ENCODE results near the gene NHLRC2. TPM values are rescaled to one million over a fixed set of nuclear protein-coding genes. Genes with fewer than 3 reads are reported as not detected.

The NHLRC2 gene
- total and polyA plus RNA-seq, 2 donors (not counting 1 experiment from before 2014, with no cell fraction given), result 5.7 to 59.8 TPM

- ATAC-seq (ENCODE audit: low read depth), result no peak
- H3K9me3 ChIP-seq (ENCODE audit: control extremely low read depth in 1 of 3, control insufficient read depth in 2 of 3, insufficient read depth in 1 of 3, low read length in 2 of 3), result peaks cover 0 to 5% (median 0%) of the 10 kb centered on the region in 3 donors
- no peaks in the 10 kb centered on the region for H4K20me1 ChIP-seq (ENCODE audit: control insufficient read depth, insufficient read depth, low read length, poor library complexity, severe bottlenecking)
- Mint-ChIP-seq H3K4me3 (no peak overlapping the region), H3K27ac (no peak overlapping the region), H3K9me3 (ENCODE audit: insufficient read depth) (peaks cover 8% of the 10 kb centered on the region), H3K4me1 (no peaks in the 10 kb centered on the region), H3K27me3 (peaks cover 11% of the 10 kb centered on the region)
- no peak for DNase-seq
- H3K27me3 ChIP-seq (replicated peaks in 1 of 4; ENCODE audit: control extremely low read depth in 1 of 4, control insufficient read depth in 3 of 4, insufficient read depth in 4 of 4, low read length in 3 of 4), result no peaks in the 10 kb centered on the region
- H3K4me1 ChIP-seq (ENCODE audit: control insufficient read depth in 2 of 2, insufficient read depth in 2 of 2, low read length in 2 of 2), result no peaks in the 10 kb centered on the region
- TF ChIP-seq EZH2 (IDR thresholded peaks at IDR 0.05; ENCODE audit: borderline replicate concordance, insufficient read depth, low read depth, low read length, poor library complexity, severe bottlenecking), result no peak
- TF ChIP-seq CTCF (IDR thresholded peaks at IDR 0.05), result no peak
- ChIA-PET POLR2A (no interaction called here), CTCF (no interaction called here)
- no peaks in the 10 kb centered on the region for H3K36me3 ChIP-seq (replicated peaks in 1 of 2; ENCODE audit: control extremely low read depth in 1 of 2, control insufficient read depth in 1 of 2, extremely low read depth in 1 of 2, insufficient read depth in 2 of 2, low read length in 1 of 2)
- H2AFZ ChIP-seq (ENCODE audit: insufficient read depth, low read depth, low read length, poor library complexity, severe bottlenecking), result no peak overlapping the region
- H3K9ac ChIP-seq (ENCODE audit: low read length), result no peak overlapping the region
- intact Hi-C loops (cut with micrococcal nuclease), result no loop called here
- no peak overlapping the region for H3K4me3 ChIP-seq (ENCODE audit: control extremely low read depth in 1 of 5, extremely low read depth in 1 of 5, insufficient read depth in 1 of 5, low read depth in 2 of 5, low read length in 4 of 5)
- H3K79me2 ChIP-seq (ENCODE audit: control insufficient read depth, insufficient read depth, low read length), result no peaks in the 10 kb centered on the region
- 60% methylated on average over 1 of the region's 3 CpGs for WGBS (ENCODE audit: insufficient coverage)
- H3K27ac ChIP-seq (ENCODE audit: low read length in 2 of 2), result no peak overlapping the region
- H3K4me2 ChIP-seq (replicated peaks; ENCODE audit: low read depth, low read length, poor library complexity, severe bottlenecking), result no peak overlapping the region
Observed at GRCh38 chr10:113920875-113921274, 66.4 kb downstream of the NHLRC2 start.

- ATAC-seq (ENCODE audit: low read depth), result no peak
- WGBS (ENCODE audit: insufficient coverage), result 67% methylated on average over 1 of the region's 5 CpGs
Observed at GRCh38 chr10:113921561-113922370, 67.3 kb downstream of the NHLRC2 start.

More at GRCh38 chr10:113921561-113922370, 67.3 kb downstream of the NHLRC2 start:
- Histone ChIP-seq H3K27ac (ENCODE audit: low read length in 2 of 2) (no peak overlapping the region), H3K27me3 (replicated peaks in 1 of 4; ENCODE audit: control extremely low read depth in 1 of 4, control insufficient read depth in 3 of 4, insufficient read depth in 4 of 4, low read length in 3 of 4) (no peaks in the 10 kb centered on the region), H3K4me2 (replicated peaks; ENCODE audit: low read depth, low read length, poor library complexity, severe bottlenecking) (no peak overlapping the region), H3K9me3 (ENCODE audit: control extremely low read depth in 1 of 3, control insufficient read depth in 2 of 3, insufficient read depth in 1 of 3, low read length in 2 of 3) (peaks cover 0 to 5% (median 0%) of the 10 kb centered on the region in 3 donors), H2AFZ (ENCODE audit: insufficient read depth, low read depth, low read length, poor library complexity, severe bottlenecking) (no peak overlapping the region), H3K79me2 (ENCODE audit: control insufficient read depth, insufficient read depth, low read length) (no peaks in the 10 kb centered on the region), H4K20me1 (ENCODE audit: control insufficient read depth, insufficient read depth, low read length, poor library complexity, severe bottlenecking) (no peaks in the 10 kb centered on the region), H3K4me3 (ENCODE audit: control extremely low read depth in 1 of 5, extremely low read depth in 1 of 5, insufficient read depth in 1 of 5, low read depth in 2 of 5, low read length in 4 of 5) (no peak overlapping the region), H3K9ac (ENCODE audit: low read length) (no peak overlapping the region), H3K4me1 (ENCODE audit: control insufficient read depth in 2 of 2, insufficient read depth in 2 of 2, low read length in 2 of 2) (no peaks in the 10 kb centered on the region), H3K36me3 (replicated peaks in 1 of 2; ENCODE audit: control extremely low read depth in 1 of 2, control insufficient read depth in 1 of 2, extremely low read depth in 1 of 2, insufficient read depth in 2 of 2, low read length in 1 of 2) (no peaks in the 10 kb centered on the region)
- H3K4me1 Mint-ChIP-seq, result no peaks in the 10 kb centered on the region
- no peak for TF ChIP-seq CTCF (IDR thresholded peaks at IDR 0.05)
- TF ChIP-seq EZH2 (IDR thresholded peaks at IDR 0.05; ENCODE audit: borderline replicate concordance, insufficient read depth, low read depth, low read length, poor library complexity, severe bottlenecking), result no peak
- no peak overlapping the region for H3K4me3 Mint-ChIP-seq
- intact Hi-C loops (cut with micrococcal nuclease), result no loop called here
- no peak overlapping the region for H3K27ac Mint-ChIP-seq
- peaks cover 8% of the 10 kb centered on the region for H3K9me3 Mint-ChIP-seq (ENCODE audit: insufficient read depth)
- ChIA-PET CTCF (no interaction called here), POLR2A (no interaction called here)
- DNase-seq, result no peak
- H3K27me3 Mint-ChIP-seq, result peaks cover 11% of the 10 kb centered on the region

All from B cell (primary cell).